HG02610 (cell line): ENCODE data around the gene C5orf34.
"Not testable (repeated sequence)": the region's sequence is repeated elsewhere in the genome, so short reads cannot be mapped to it uniquely, and the experiment has no call there.

Source experiments
- ATAC-seq: cut with Tn5 transposase; IDR thresholded peaks from one replicate; pipeline ENCODE4 v1.9.1; 2021; ENCODE audit warnings: mild to moderate bottlenecking, moderate library complexity; ENCODE audit not compliant: unreplicated experiment

C5orf34 gene

DNA sequence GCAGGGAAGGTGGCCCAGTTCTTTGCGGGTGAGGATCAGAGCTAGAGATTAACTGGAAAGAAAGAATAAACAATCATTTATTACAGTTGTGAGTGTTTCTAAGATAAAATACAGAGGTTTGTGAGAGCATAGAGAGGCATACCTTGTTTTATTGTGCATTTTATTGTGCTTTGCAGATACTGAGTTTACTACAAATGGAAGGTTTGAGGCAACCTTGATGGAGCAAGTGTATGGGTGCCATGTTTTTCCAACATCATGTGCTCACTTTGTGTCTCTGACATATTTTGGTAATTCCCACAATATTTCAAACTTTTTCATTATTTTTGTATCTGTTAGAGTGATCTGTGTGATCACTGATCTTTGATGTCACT lies 715 bp upstream of the C5orf34 start:
- ATAC-seq = no peak

DNA sequence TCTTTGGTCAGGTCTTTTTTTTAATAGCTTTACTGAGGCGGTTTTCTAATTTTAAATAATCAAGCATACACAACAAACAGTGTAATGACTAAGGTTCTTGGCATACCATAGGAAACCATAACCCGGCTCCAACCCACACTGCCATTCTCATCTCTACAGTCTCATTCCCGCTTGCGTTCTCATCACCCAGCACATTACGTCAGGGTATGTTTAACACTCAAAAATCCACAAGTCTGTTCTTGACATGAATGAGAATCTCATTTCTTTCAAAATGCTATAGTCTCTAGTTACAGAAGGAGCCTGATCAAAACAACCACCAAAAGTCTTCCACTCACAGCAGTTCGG lies 505 bp downstream of the C5orf34 start:
- peak; percentile 33 for ATAC-seq

- ATAC-seq = no peak
Observed at GRCh38 chr5:43514025-43514424, 923 bp downstream of the C5orf34 start.

- ATAC-seq = not testable (repeated sequence)
Observed at GRCh38 chr5:43511062-43511461, 3.9 kb downstream of the C5orf34 start.

DNA sequence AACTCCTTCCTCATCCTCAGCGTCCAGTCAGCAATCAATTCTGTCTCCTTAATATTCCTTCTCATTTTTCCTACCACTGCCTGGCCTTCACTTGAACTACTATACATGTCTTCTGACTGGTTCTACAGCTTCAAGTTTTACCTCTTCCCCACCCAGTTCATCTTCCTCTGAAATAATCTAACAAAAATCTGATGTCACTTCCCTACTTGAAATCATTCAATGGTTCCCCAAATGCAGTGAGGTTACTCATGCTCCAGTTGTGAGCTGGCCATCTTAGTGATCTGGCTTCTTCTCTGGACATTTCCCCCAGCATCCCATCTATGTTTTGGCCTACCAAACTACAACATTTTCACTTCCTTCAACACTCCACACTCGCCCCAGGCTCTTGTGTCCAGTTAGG lies 16.4 kb downstream of the C5orf34 start:
- no peak for ATAC-seq

- no peak for ATAC-seq
Observed at GRCh38 chr5:43497311-43498104, 17.4 kb downstream of the C5orf34 start.

GRCh38 chr5:43491326-43491725 lies 23.6 kb downstream of the C5orf34 start:
- no peak for ATAC-seq

GRCh38 chr5:43486353-43486752 lies 28.6 kb downstream of the C5orf34 start:
- no peak for ATAC-seq

- ATAC-seq = no peak
Observed at GRCh38 chr5:43485406-43485805, 29.5 kb downstream of the C5orf34 start.

DNA sequence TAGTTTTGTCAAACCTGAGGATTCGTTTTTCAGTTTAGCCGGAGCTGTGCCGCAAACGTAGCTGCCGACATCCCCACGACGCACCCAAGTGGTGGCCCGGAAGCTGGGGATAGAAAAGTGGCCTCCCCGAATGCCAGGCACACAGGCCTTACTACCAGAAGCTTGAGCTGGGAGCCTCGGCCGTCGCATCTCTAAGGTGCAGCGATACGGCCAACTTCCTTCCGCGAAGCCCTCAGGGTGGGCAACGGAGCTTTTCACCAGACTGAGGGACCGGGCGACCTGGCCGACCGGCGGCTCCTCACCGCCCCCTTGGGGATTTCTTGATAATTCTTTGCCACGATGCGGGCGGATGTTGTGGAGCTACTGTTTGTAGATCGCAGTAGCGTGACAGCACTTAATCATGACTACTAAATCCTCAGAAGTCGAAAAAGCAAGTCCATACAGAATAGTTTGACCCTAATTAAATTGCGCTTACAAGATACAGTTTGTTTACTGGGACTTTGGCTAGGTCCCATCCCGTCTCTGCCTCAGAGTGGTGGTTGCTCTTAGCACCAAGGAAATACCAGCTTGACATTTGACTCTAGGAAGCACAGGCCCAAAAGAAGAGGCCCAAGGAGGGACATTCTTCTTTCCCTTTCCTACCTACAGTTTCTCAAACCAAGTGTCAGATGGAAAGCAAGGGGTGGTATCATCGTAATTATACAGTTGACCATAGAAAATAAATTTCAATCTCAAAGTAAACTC lies 30.7 kb downstream of the C5orf34 start:
- ATAC-seq = peak; percentile 68

GRCh38 chr5:43483298-43484105 lies 31.4 kb downstream of the C5orf34 start, which contains the start of gene TMEM267:
Gene TMEM267 (minus strand): TSS chr5:43483865. CDS start chr5:43453969, 29,896 bp downstream.
- peak; percentile 93 for ATAC-seq

DNA sequence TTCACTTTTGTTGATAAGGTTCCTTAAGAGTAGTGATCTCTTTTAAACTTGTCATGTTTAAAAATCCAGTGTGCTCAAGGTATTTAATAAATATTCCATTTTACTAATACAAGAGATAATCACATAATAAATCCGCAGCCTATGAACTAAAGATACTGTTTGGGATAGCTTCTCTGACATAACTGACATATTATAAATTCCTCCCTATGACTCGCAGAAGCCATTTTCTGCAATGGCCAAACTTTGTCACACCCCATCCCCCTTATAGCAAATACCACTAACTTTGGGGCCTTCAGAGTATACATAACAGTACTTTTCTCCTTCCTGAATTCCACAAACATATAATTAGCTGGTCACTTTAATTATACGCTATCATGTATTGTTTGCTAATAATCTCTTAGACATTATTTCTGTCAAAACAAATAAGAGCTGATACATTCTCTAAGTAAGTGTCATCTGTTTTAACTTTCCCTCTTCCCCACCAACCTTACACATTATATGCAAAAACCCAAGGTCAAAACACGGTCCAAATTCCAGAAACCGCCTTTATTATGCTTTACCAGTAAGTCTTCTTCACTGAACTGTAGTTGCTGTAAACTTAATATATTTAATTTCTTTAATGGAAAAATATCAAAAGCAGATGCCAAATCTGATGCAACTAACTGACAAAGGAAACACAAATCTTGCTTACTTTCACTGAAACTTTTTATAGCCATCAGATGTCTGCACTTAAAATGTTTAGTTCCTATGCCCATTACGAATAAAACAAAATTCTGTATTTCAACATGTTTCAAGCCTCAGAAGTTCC lies 32.3 kb downstream of the C5orf34 start:
- no peak for ATAC-seq

DNA sequence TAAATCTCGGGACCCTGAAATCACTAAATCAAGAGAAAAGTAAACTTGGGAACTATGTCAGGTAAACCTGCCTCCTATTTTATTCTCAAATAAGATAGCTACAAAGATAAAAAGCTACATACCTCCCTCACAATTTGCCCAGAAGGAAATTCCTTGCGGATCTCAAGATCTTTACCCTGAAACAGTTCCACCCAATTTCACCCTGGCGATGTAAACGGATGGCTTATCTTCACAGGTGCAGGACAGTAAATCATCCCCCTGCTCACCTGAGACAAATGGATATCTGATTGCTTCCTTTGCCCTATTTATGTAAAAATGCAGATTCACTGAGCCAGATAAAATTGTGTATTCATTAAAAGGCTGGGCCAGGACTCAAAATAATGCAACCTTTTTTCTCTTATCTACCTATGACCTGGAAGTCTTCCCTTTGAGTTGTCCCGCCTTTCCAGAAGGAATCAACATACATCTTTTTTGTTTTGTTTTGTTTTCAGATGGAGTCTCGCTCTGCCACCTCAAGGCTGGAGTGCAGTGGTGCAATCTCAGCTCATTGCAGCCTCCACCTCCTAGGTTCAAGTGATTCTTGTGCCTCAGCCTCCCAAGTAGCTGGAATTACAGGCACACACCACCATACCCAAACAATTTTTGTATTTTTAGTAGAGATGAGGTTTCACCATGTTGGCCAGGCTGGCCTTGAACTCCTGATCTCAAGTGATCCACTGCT lies 45.1 kb downstream of the C5orf34 start:
- no peak for ATAC-seq

- no peak for ATAC-seq
Observed at GRCh38 chr5:43467100-43467499, 47.8 kb downstream of the C5orf34 start.

- ATAC-seq = not testable (repeated sequence)
Observed at GRCh38 chr5:43465455-43465854, 49.5 kb downstream of the C5orf34 start.

DNA sequence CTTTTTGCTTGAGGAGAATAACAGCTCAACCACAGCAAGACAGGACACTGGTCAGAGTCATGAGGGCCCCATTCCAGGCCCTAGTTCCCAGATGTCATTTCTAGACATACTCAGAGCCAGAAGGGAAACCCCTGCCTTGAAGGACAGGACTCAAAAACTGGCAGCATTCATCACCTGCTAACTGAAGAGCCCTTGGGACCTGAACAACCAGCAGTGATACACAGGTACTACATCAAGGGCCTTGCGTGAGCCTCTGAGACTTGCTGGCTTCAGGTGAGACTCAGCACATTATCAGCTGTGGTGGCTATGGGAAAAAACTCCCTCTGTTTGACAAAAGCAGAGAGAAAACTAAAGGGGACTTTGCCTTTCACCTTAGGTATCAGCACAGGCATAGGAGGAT lies 53.9 kb downstream of the C5orf34 start:
- no peak for ATAC-seq

GRCh38 chr5:43456556-43456955 lies 58.4 kb downstream of the C5orf34 start:
- ATAC-seq = no peak

DNA sequence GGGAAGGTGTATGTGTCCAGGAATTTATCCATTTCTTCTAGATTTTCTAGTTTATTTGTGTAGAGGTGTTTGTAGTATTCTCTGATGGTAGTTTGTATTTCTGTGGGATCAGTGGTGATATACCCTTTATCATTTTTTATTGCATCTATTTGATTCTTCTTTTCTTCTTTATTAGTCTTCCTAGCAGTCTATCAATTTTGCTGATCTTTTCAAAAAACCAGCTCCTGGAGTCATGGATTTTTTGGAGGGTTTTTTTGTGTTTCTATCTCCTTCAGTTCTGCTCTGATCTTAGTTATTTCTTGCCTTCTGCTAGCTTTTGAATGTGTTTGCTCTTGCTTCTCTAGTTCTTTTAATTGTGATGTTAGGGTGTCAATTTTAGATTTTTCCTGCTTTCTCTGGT lies 73.4 kb downstream of the C5orf34 start:
- not testable (repeated sequence) for ATAC-seq

- ATAC-seq = no peak
Observed at GRCh38 chr5:43437062-43437660, 77.8 kb downstream of the C5orf34 start.
